GM18861 (cell line): ENCODE data around the gene KCNE4.
A peak's percentile ranks its signal among the peaks of the same experiment; 100 is the strongest.

Experiments
- ATAC-seq: cut with Tn5 transposase; IDR thresholded peaks from one replicate; pipeline ENCODE4 v1.9.1; 2021; ENCODE audit not compliant: unreplicated experiment

Gene KCNE4

GRCh38 chr2:223083402-223084070 is 31.5 kb downstream of the KCNE4 start:
- ATAC-seq, result no peak

GRCh38 chr2:223084873-223085272 is 32.9 kb downstream of the KCNE4 start:
- ATAC-seq, result no peak

- no peak for ATAC-seq
Measured at GRCh38 chr2:223086370-223086981, 34.5 kb downstream of the KCNE4 start.

- no peak for ATAC-seq
Measured at GRCh38 chr2:223087466-223087865, 35.5 kb downstream of the KCNE4 start.

GRCh38 chr2:223088866-223089265 is 36.9 kb downstream of the KCNE4 start:
- ATAC-seq, result no peak

GRCh38 chr2:223090039-223090438 is 38.0 kb downstream of the KCNE4 start:
- ATAC-seq, result no peak

- ATAC-seq, result no peak
Measured at GRCh38 chr2:223090540-223091235, 38.7 kb downstream of the KCNE4 start.

GRCh38 chr2:223092667-223093066 is 40.7 kb downstream of the KCNE4 start:
- no peak for ATAC-seq

GRCh38 chr2:223093436-223094241 is 41.6 kb downstream of the KCNE4 start:
- no peak for ATAC-seq

GRCh38 chr2:223095207-223095606 is 43.2 kb downstream of the KCNE4 start:
- no peak for ATAC-seq

GRCh38 chr2:223096235-223096970 is 44.4 kb downstream of the KCNE4 start:
- ATAC-seq, result no peak

GRCh38 chr2:223097888-223098383 is 45.9 kb downstream of the KCNE4 start:
- no peak for ATAC-seq

GRCh38 chr2:223099561-223099960 is 47.6 kb downstream of the KCNE4 start:
- no peak for ATAC-seq

GRCh38 chr2:223100061-223100511 is 48.1 kb downstream of the KCNE4 start:
- ATAC-seq, result no peak

- ATAC-seq, result peak; percentile 63
Measured at GRCh38 chr2:223101340-223102039, 49.5 kb downstream of the KCNE4 start.

- no peak for ATAC-seq
Measured at GRCh38 chr2:223102040-223102400, 50.0 kb downstream of the KCNE4 start.

GRCh38 chr2:223102450-223102849 is 50.5 kb downstream of the KCNE4 start:
- no peak for ATAC-seq

GRCh38 chr2:223104336-223105132 is 52.5 kb downstream of the KCNE4 start:
- no peak for ATAC-seq
